DND-41 (cell line): ENCODE data around the gene TRIB2.

ENCODE experiments used
- CTCF ChIP-seq: IDR thresholded peaks from 2 replicates; pipeline ENCODE4 v1.5.1; 2012; ENCODE audit warnings: borderline replicate concordance, low read length, moderate library complexity, mild to moderate bottlenecking; ENCODE audit not compliant: poor library complexity, severe bottlenecking; ENCODE audit errors: extremely low read depth
- EZH2 ChIP-seq: IDR thresholded peaks from 3 replicates; pipeline ENCODE4 v1.6.1; 2012; ENCODE audit warnings: borderline replicate concordance, low read depth, mild to moderate bottlenecking, moderate library complexity, low read length, inconsistent platforms; ENCODE audit not compliant: severe bottlenecking

GRCh38 chr2:12725233-12726187 lies 8.8 kb downstream of the TRIB2 start:
- TF ChIP-seq CTCF: no peak
- TF ChIP-seq EZH2: no peak
